CD4-positive, alpha-beta T cell (primary cell): ENCODE results near the gene GNG7. TPM values are rescaled to one million over a fixed set of nuclear protein-coding genes. Genes with fewer than 3 reads are reported as not detected.

Experiments
- ATAC-seq: fragments of 200-7000 bp; cut with Tn5 transposase; one replicate; pipeline ENCODE4 v1.10.0; 2022; ENCODE audit warnings: mild to moderate bottlenecking; ENCODE audit not compliant: poor library complexity
- CTCF ChIA-PET: fragments of 350-600 bp; sonication (Branson Sonifier 250); formaldehyde crosslinking; loops from one replicate; lab custom pipeline; 2021; ENCODE audit warnings: antibody characterized with exemption, inconsistent platforms; lab: Charles Lee
- POLR2A ChIA-PET: fragments of 350-600 bp; sonication (Branson Sonifier 250); formaldehyde crosslinking; loops from one replicate; lab custom pipeline; 2021; ENCODE audit warnings: antibody characterized with exemption, inconsistent platforms; lab: Charles Lee
- DNase-seq, 14 experiments: peaks; one replicate each; pipeline ENCODE4 v3.0.0-alpha.2; 2013 to 2020; ENCODE audit warnings: mixed read lengths in 2 of 14
- H3K27ac ChIP-seq, 2 donors: one replicate each; pipeline versions ENCODE4 v1.5.1 to v1.7.0; 2013; ENCODE audit warnings: low read length in 2 of 2, low read depth in 1 of 2, mild to moderate bottlenecking in 1 of 2
- H3K27me3 ChIP-seq, 2 experiments: 1 replicate in 1 of 2; 2 replicates in 1 of 2; pipeline versions ENCODE4 v1.6.1 to v1.7.0; 2013; ENCODE audit warnings: low read length in 2 of 2, control low read depth in 1 of 2, mild to moderate bottlenecking in 1 of 2, moderate library complexity in 1 of 2; ENCODE audit not compliant: insufficient read depth in 2 of 2, control insufficient read depth in 1 of 2
- H3K36me3 ChIP-seq: one replicate; pipeline ENCODE4 v1.6.1; 2013; ENCODE audit warnings: low read length, control low read depth; ENCODE audit not compliant: insufficient read depth
- H3K4me1 ChIP-seq: one replicate; pipeline ENCODE4 v1.6.1; 2013; ENCODE audit warnings: low read length, control low read depth; ENCODE audit not compliant: insufficient read depth
- H3K4me3 ChIP-seq: one replicate; pipeline ENCODE4 v1.5.1; 2013; ENCODE audit warnings: mild to moderate bottlenecking, low read length, moderate library complexity
- H3K9me3 ChIP-seq, 2 experiments: 1 replicate in 1 of 2; 2 replicates in 1 of 2; pipeline versions ENCODE4 v1.6.1 to v1.7.0; 2013; ENCODE audit warnings: low read length in 2 of 2, mild to moderate bottlenecking in 2 of 2, control low read depth in 1 of 2, moderate library complexity in 1 of 2; ENCODE audit not compliant: control insufficient read depth in 1 of 2, insufficient read depth in 1 of 2
- H3K27ac Mint-ChIP-seq: one replicate; pipeline ENCODE4 v1.8.0; 2020; ENCODE audit warnings: mixed read lengths
- H3K27me3 Mint-ChIP-seq: one replicate; pipeline ENCODE4 v1.8.0; 2021; ENCODE audit warnings: mixed read lengths
- H3K36me3 Mint-ChIP-seq: one replicate; pipeline ENCODE4 v1.8.0; 2021; ENCODE audit warnings: low read depth, mixed read lengths
- H3K4me1 Mint-ChIP-seq: one replicate; pipeline ENCODE4 v1.8.0; 2021; ENCODE audit warnings: low read depth, mixed read lengths
- H3K4me3 Mint-ChIP-seq: one replicate; pipeline ENCODE4 v1.8.0; 2020; ENCODE audit warnings: mild to moderate bottlenecking, mixed read lengths
- H3K9me3 Mint-ChIP-seq: one replicate; pipeline ENCODE4 v1.8.0; 2020; ENCODE audit warnings: mixed read lengths
- CTCF ChIP-seq: fragments of 200-600 bp; IDR thresholded peaks from one replicate; pipeline ENCODE4 v1.8.0; 2022; ENCODE audit warnings: antibody characterized with exemption, mild to moderate bottlenecking
- intact Hi-C, 2 experiments: fragments of 100-400 bp; cut with DNase I in 1 of 2; cut with micrococcal nuclease in 1 of 2; formaldehyde crosslinking; loops; one replicate each; pipeline versions ENCODE4 v1.15.1 to v1.9.0; 2023 to 2025; cut with DNase I, micrococcal nuclease
- total RNA-seq, 174 experiments: library from RNA in 2 of 174; stranded (reverse) in 2 of 174; gene quantifications; one replicate each; pipeline ENCODE4 v1.2.3 and lab custom pipeline; 2021 to 2026

GNG7 gene
- total RNA-seq, 2 experiments from 2014 or later = 5.2 to 5.7 TPM

GRCh38 chr19:2735374-2735773 lies 32.9 kb upstream of the GNG7 start:
- peaks cover 26% of the 10 kb centered on the region for H3K36me3 ChIP-seq
- no peak for TF ChIP-seq CTCF
- DNase-seq (no peak), ATAC-seq (no peak)
- no peaks in the 10 kb centered on the region for H3K27me3 ChIP-seq
- no peak overlapping the region for H3K4me3 Mint-ChIP-seq
- H3K27me3 Mint-ChIP-seq = peaks cover 5% of the 10 kb centered on the region
- H3K27ac Mint-ChIP-seq = no peak overlapping the region
- intact Hi-C loops = no loop called here
- peaks cover 44% of the 10 kb centered on the region for H3K36me3 Mint-ChIP-seq
- H3K9me3 ChIP-seq = peaks cover 0 to 5% of the 10 kb centered on the region in 2 experiments
- H3K4me1 Mint-ChIP-seq = peaks cover 16% of the 10 kb centered on the region
- ChIA-PET CTCF (no interaction called here), POLR2A (interaction anchor here (0.5 kb wide), 1 partner anchor 113 kb away, joined by 4 read pairs; no protein-coding TSS in a partner anchor)
- no peaks in the 10 kb centered on the region for H3K9me3 Mint-ChIP-seq
- no peak overlapping the region for H3K4me3 ChIP-seq
- no peak overlapping the region for H3K27ac ChIP-seq
- peaks cover 18% of the 10 kb centered on the region for H3K4me1 ChIP-seq

GRCh38 chr19:2734589-2735288 lies 32.2 kb upstream of the GNG7 start:
- peaks cover 26% of the 10 kb centered on the region for H3K36me3 ChIP-seq
- Mint-ChIP-seq H3K4me3 (peak overlapping the region; percentile 20), H3K27ac (no peak overlapping the region)

GRCh38 chr19:2733930-2734588 lies 31.6 kb upstream of the GNG7 start:
- POLR2A ChIA-PET = no interaction called here
- no peak for TF ChIP-seq CTCF
- Histone ChIP-seq H3K27ac (no peak overlapping the region), H3K9me3 (peaks cover 0 to 5% of the 10 kb centered on the region in 2 experiments), H3K4me1 (peaks cover 8% of the 10 kb centered on the region), H3K27me3 (no peaks in the 10 kb centered on the region), H3K36me3 (peaks cover 26% of the 10 kb centered on the region), H3K4me3 (no peak overlapping the region)
- CTCF ChIA-PET = no interaction called here
- no peak for DNase-seq
- intact Hi-C loops = no loop called here
- Mint-ChIP-seq H3K36me3 (peaks cover 44% of the 10 kb centered on the region), H3K27ac (no peak overlapping the region), H3K9me3 (no peaks in the 10 kb centered on the region), H3K4me1 (peaks cover 7% of the 10 kb centered on the region), H3K27me3 (no peaks in the 10 kb centered on the region), H3K4me3 (no peak overlapping the region)
- ATAC-seq = no peak

More at GRCh38 chr19:2734589-2735288, 32.2 kb upstream of the GNG7 start:
- no peaks in the 10 kb centered on the region for H3K9me3 Mint-ChIP-seq
- Histone ChIP-seq H3K4me3 (no peak overlapping the region), H3K27me3 (no peaks in the 10 kb centered on the region), H3K9me3 (peaks cover 0 to 5% of the 10 kb centered on the region in 2 experiments), H3K4me1 (peaks cover 14% of the 10 kb centered on the region), H3K27ac (no peak overlapping the region)
- peaks cover 11% of the 10 kb centered on the region for H3K4me1 Mint-ChIP-seq
- intact Hi-C loops = no loop called here
- no peak for TF ChIP-seq CTCF
- no peak for DNase-seq
- ATAC-seq = no peak
- POLR2A ChIA-PET = interaction anchor here (0.5 kb wide), 1 partner anchor 112 kb away, joined by 4 read pairs; no protein-coding TSS in a partner anchor
- no peaks in the 10 kb centered on the region for H3K27me3 Mint-ChIP-seq
- CTCF ChIA-PET = no interaction called here
- H3K36me3 Mint-ChIP-seq = peaks cover 44% of the 10 kb centered on the region
